Tibial nerve (tissue), 3 donors: ENCODE data around the gene ZBTB47.

Source experiments
- POLR2A ChIP-seq, 2 donors: fragments of 450-650 bp; IDR thresholded peaks; one replicate each; pipeline ENCODE4 v1.6.1; 2017; ENCODE audit warnings: antibody characterized with exemption in 2 of 2, mild to moderate bottlenecking in 2 of 2, moderate library complexity in 2 of 2
- TF ChIP-seq, protein P1 (sequence below), 5 experiments: fragments of 200-600 bp in 3 of 5; fragments of 450-650 bp in 2 of 5; sonication (generic) in 3 of 5; IDR thresholded peaks; one replicate each; pipeline ENCODE4 v1.5.1; 2016 to 2019; ENCODE audit warnings: antibody characterized with exemption in 5 of 5, mild to moderate bottlenecking in 3 of 5, moderate library complexity in 2 of 5

DNA sequence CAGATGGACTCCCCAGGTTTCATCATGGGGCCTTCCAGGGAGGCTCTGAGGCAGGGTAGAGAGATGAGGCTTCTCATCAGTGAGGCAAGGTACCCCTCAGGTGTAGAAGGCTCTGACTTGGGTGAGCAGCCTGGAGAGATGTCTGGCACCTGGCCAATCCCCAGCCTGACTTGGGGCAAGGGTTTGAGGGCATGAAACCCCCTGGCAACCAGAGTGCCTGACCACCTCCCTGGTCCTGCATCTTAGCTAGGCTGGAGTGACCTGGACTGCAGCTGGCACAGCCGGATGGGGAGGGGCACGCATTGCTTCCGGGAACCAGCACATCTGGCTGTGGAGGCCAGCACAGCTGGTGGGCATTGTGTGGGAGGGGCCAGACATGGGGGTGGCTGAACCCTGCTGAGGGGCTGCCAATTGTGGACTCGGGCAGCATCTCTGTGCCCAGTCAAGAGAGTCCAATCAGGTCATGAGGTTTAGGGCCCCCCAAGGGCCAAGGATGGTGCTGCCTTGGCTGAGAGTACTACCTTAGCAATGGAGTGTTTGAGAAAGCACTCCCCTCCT is 1.9 kb downstream of the ZBTB47 start:
- TF ChIP-seq, protein P1, sequence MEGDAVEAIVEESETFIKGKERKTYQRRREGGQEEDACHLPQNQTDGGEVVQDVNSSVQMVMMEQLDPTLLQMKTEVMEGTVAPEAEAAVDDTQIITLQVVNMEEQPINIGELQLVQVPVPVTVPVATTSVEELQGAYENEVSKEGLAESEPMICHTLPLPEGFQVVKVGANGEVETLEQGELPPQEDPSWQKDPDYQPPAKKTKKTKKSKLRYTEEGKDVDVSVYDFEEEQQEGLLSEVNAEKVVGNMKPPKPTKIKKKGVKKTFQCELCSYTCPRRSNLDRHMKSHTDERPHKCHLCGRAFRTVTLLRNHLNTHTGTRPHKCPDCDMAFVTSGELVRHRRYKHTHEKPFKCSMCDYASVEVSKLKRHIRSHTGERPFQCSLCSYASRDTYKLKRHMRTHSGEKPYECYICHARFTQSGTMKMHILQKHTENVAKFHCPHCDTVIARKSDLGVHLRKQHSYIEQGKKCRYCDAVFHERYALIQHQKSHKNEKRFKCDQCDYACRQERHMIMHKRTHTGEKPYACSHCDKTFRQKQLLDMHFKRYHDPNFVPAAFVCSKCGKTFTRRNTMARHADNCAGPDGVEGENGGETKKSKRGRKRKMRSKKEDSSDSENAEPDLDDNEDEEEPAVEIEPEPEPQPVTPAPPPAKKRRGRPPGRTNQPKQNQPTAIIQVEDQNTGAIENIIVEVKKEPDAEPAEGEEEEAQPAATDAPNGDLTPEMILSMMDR (IDR thresholded peaks at IDR 0.05) = no peak
- TF ChIP-seq POLR2A (IDR thresholded peaks at IDR 0.05) = no peak
